Hematopoietic multipotent progenitor cell treated with erythropoietin and hydrocortisone succinate and interleukin-3 and kit ligand, for 6 days (in vitro differentiated cells): ENCODE results near the gene KIF19.
"Not testable (repeated sequence)": the region's sequence is repeated elsewhere in the genome, so short reads cannot be mapped to it uniquely, and the experiment has no call there.

ENCODE experiments used
- DNase-seq: peaks from one replicate; pipeline ENCODE4 v3.0.0-alpha.2; 2015

The KIF19 gene, protein sequence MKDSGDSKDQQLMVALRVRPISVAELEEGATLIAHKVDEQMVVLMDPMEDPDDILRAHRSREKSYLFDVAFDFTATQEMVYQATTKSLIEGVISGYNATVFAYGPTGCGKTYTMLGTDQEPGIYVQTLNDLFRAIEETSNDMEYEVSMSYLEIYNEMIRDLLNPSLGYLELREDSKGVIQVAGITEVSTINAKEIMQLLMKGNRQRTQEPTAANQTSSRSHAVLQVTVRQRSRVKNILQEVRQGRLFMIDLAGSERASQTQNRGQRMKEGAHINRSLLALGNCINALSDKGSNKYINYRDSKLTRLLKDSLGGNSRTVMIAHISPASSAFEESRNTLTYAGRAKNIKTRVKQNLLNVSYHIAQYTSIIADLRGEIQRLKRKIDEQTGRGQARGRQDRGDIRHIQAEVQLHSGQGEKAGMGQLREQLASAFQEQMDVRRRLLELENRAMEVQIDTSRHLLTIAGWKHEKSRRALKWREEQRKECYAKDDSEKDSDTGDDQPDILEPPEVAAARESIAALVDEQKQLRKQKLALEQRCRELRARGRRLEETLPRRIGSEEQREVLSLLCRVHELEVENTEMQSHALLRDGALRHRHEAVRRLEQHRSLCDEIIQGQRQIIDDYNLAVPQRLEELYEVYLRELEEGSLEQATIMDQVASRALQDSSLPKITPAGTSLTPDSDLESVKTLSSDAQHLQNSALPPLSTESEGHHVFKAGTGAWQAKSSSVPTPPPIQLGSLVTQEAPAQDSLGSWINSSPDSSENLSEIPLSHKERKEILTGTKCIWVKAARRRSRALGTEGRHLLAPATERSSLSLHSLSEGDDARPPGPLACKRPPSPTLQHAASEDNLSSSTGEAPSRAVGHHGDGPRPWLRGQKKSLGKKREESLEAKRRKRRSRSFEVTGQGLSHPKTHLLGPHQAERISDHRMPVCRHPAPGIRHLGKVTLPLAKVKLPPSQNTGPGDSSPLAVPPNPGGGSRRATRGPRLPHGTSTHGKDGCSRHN

DNA sequence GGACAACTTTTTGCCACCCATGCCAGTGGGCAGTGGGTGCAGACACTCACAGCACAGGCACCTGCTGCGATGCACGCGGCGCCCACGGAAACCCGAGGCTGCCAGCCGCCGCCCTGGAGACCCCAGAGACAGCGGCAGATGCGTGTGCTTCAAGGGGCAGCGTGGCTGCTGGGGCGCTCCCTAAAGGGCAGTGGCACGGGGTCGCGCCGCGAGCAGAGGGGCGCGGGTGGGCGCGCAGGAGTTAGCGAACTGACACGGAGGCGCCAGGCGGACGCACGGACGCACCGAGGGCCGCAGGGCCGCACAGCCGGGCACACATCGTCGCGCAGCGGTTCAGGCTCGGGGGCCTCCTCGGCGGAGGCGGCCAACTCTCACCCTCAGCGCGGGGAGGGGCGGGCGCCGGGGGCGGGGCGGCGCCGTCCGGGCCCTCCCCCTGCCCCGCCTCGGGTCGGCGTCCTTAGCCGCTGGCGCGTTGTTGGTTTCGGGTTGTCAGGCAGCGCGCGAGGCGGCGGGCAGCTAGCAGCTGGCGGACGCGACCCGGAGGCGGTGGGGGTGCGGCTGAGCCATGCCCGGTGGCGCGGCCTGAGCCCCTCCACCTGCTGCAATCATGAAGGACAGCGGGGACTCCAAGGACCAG is at the start of gene KIF19:
Gene KIF19 (plus strand): TSS at position 484 of the 637 bp plus-strand sequence. CDS start 124 bp downstream, at position 608.
- peak; percentile 76 for DNase-seq

DNA sequence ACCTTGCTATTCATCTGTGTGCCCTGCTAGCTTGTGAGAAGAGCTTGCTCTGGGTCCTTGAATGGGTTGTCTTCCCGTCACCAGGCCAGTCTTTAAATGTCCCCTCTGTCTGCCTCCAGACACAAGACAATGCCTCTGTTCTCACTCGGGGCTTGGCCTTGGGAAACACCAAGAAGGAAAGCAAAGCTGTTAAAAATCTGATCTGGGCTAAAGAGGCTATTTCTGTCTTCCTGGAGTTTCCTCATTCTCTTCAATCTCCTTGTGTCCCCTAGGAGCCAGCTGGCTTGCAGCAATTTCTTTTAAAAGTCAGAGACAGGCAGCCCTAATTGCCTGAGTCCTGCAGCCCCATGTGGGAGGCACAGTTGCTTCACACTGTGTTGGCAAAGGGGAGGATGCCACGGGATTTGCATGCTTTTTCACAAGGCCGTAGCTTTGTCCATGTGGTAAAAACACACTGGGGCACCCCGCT is 49.5 kb upstream of the KIF19 start:
- no peak for DNase-seq

DNA sequence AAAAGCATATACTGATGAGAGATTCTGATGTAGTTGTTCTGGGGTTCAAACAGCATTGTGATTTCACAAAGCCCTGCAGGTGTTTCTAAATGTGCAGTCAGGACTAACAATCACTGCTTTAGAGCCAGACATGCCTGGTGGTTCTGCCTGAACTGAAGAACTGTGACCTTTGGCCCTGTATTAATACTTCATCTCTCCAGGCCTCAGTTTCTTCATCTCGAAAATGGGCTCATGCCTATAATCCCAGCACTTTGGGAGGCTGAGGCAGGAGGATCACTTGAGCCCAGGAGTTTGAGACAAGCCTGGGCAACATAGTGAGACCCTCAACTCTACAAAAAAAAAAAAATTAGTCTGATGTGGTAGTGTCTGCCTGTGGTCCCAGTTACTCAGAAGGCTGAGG is 48.1 kb upstream of the KIF19 start:
- DNase-seq = no peak

DNA sequence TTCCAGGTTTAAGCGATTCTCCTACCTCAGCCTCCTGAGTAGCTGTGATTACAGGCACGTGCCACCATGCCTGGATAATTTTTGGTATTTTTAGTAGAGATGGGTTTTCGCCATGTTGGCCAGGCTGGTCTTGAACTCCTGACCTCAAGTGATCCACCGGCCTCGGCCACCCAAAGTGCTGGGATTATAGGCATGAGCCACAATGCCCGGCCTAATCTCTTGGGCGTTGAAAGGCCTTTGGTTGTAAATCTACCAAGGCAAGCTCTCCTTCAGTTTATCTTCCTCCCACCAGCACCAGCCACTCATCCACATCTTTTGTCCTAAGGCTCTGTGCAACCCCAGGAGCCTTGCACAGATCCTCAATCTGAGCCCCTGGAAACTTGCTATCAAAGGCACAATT is 46.4 kb upstream of the KIF19 start:
- DNase-seq = not testable (repeated sequence)

DNA sequence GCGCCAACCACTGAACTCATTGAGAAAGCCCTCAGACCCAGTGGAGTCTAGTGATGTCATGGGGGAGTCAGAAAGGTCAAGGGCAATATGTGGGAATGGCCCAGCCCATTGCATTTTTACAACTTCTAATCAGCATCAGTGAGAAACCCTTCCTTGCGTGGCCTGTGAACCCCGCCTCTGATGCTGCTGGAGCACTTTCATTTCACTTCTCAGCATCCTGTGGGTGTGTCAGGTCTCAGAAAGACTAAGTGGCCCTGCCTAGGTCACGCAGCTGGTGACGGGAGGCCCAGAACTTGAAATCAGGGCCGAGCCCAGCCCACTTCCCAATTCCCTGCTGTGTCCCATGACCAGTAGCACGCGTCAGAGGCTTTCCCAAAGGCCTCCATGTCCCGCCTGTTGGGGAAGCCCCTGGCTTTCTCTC is 45.9 kb upstream of the KIF19 start:
- no peak for DNase-seq

DNA sequence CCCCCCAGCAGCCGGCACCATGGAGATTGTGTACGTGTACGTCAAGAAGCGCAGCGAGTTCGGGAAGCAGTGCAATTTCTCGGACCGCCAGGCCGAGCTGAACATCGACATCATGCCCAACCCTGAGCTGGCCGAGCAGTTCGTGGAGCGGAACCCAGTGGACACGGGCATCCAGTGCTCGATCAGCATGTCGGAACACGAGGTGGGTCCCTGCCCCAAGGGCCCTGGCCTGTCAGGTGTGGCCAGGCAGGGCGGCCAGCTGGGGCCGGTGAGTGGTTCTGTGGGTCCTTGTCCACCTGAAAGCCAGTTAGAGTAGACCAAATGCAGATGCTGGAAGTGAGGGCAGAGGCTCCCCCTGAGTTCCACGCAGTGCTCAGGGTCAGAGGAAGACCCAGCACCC is 44.2 kb upstream of the KIF19 start:
- no peak for DNase-seq

DNA sequence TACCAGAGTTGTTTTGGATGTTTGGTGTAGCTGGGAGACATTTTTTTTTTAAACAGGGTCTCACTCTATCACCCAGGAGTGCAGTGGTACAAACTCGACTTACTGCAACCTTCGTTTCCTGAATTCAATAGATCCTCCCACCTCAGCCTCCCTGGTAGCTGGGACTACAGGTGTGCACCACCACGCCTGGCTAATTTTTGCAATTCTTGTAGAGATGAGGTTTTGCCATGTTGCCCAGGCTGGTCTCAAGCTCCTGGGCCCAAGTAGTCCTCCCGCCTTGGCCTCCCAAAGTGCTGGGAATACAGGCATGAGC is 43.8 kb upstream of the KIF19 start:
- DNase-seq = not testable (repeated sequence)

DNA sequence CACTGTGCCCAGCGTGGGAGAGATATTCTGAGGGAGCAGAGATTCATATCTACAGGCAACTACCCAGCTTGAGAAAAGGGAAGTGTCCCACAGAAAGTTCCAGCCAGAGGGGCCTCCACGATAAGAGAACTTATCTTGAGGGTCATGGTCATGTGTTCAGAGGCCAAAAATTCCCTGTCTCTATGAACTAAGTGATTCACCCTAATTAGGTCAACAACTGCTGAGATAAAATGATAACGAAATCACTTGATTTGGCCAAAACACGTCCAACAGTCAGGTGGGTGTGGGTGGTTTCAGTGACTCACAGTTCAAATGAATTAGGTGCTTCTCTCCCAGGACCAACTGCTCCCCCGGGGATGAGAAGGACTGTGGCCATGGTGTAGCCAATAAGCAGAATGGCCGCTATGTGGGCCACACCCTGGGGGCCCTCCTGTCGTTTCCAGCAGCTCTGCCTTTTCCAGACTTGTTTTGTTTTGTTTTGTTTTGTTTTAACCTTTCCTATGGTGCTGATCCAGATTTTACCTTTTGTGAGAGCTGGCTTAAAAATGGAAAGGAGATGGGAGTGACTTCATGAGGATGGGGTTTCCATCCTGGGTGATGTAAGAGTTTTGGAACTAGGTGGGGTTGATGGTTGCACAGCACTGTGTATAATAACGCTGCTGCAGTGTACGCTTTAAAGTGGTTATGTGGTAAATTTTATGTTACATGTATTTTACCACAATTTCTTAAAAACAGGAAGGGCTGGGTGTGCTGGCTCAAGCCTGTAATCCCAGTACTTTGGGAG is 43.2 kb upstream of the KIF19 start:
- DNase-seq = peak; percentile 73

DNA sequence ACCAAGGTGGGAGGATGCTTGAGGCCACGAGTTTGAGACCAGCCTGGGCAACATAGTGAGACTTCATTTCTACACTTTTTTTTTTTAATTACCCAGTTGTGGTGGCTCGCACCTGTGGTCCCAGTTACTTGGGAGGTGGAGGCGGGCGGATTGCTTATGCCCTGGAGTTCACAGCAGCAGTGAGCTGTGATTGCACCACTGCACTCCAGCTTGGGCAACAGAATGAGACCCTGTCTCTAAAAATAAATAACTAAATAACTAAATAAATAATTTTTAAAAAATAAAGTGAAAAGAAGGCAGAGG is 42.7 kb upstream of the KIF19 start:
- DNase-seq = no peak

DNA sequence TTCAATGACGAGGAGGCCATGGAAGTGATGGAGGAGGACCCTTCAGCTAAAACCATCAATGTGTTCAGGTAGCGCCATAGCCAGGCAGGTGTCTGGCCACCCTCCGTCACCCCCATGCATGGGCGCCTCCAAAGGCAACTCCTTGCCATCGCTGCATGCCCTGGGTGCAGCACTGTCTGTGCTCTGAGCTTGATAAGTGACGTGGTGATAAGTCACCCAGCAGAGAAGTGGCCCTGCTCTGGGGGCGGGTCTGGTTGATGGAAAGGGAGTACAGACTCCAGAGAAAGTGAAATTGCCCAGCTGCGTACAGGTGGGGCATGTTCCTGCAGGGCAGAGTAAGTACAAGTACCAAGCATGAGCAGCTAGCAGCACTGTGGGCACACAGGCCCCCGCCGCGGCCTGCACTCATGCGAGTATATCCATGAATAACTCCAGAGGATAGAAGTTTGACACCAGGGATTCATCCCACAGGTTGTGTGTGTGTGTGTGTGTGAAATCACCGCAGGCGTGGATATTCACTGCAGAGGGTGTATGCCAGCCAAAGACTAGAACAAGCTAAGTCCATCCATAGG is 38.9 kb upstream of the KIF19 start:
- peak; percentile 75 for DNase-seq

DNA sequence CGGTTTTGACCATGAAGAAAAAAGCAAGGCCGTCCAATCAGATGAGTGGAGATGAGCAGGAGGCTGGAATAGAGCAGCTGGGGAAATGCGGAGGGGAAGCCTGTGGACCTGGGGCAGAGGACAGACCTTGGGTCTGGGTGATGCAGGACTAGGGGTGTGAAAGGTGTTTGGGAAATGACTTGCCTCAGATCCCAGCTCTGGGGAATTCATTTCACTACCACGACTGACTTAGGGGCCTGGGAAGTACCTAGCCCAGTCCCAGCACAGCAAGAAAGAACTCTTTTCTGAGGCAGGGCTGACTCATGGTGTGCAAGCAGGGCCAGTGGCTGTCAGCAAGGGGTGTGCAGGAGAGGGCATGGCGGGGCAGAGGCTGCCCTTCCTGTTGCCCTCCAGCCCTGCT is 37.2 kb upstream of the KIF19 start:
- no peak for DNase-seq

DNA sequence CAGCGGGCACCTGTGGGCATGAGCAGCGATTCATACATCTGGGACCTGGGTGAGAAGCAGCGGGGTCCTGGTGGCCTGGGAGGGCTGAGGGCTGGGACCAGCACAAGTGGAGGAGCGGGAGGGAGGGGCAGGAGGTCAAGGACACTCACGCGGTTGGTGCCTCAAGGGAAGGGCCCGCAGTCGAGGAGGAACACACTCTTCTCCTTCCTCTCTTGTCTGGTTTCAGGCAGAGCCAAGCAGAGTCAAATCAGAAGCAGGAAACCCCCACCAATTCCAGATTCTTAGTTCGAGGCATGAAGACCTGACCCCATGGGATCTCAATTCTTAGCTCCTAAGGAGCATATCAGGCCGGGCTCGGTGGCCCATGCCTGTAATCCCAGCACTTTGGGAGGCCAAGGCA is 36.3 kb upstream of the KIF19 start:
- DNase-seq = no peak

DNA sequence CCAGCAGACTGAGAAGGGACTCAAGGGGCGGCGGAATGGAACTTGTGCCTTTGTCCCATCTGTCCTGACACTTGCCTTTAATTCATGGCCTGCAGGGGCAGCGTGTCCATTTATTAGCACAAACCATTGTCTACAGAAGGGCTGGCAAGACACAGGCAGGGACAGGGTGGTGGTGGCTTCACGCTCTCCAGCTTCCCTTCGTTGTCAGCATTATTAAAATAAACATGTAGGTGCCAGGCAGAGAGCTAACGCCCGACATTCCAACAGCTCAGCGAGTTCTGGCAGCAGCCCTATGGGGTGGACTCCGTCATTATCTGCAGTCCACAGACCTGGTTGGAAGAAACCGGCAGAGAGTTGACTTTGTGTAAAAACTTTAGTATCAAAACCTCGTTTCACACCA is 35.7 kb upstream of the KIF19 start:
- peak; percentile 74 for DNase-seq

DNA sequence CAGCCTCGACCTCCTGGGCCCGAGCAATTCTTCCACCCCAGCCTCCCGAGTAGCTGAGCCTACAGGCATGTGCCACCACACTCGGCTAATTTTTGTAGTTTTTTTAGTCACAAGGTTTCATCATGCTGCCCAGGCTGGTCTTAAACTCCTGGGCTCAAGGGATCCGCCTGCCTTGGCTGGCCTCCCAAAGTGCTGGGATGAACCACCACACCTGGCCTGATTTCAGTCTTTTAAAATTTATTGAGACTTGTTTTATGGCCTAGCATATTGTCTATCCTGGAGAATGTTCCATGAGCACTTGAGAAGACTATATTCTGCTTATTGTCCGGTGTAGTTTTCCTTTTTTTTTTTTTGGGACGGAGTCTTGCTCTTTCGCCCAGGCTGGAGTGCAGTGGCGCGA is 33.5 kb upstream of the KIF19 start:
- DNase-seq = no peak

DNA sequence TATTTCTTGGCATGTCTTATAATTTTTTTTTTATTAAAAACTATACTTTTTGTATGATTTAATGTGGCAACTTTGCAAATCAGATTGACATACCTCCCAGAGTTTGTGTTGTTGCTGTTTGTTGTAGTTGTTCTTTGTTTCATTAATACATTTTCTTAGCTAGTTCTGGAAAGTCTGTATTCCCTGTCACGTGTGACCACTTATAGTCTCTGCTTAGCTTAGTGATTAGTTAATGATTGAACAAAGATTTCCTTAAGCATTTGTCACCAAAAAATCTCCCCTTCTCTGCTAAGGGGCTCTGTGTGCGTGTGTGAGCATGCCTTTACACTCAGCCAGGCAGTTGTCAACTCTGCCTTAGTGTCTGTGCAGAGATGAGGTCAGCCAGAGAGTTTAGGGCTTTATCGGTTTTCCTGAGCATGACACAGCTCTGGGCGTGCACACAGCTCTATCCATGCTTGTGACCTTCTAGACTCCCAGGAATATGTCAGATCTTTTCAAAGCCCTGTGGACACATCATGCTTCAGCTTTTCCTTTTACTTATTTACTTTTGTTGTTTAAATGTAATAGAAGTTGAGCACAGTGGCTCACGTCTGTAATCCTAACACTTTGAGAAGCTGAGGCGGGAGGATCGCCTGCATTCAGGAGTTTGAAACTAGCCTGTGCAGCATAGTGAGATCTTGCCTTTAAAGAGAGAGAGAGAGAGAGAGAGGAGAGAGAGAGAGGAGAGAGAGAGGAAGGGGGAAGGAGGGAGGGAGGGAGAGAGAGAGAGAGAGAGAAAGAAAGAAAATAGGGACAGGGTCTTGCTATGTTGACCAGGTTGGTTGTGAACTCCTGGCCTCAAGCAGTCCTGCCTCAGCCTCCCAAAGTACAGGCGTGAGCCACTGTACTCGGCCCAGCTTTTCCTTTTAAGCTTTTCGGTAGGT is 30.1 kb upstream of the KIF19 start:
- DNase-seq = peak; percentile 81

DNA sequence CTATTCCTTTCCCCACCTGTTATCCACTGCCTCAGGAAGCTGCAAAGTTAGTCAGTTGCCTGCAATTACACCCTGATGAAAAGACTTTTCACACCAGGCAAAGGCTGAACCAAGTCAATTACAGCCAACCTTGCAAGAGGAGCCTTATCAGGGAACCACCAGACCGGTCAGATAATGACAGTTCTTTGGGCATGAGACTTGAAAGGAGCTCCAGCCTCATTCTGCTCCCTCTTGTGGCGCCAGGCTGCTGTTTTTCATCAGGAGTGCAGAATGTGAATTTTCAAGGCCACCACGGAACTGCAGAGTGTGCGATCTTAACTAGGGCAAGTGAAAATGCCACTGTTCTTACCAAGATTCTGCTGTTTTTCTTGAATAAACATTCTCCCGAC is 29.5 kb upstream of the KIF19 start:
- peak; percentile 99 for DNase-seq

DNA sequence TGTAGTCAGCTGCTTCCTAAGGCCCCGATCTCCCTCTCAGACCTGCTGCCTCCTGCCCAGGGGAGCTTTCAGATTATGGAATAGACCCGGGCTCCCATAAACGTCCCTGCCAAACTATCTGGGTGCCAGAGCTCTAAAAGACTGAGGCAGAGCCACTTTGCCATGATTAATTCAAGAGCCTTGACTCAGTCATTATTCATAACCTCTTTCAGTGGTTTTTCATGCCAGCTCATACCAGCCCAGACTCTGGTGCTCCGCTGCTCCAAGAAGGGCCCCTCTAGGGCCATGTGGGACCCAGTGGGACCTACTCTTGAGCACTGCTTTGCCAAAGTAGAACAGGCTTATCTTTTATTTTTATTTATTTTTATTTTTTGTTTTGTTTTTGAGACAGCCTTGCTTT is 28.1 kb upstream of the KIF19 start:
- DNase-seq = no peak

DNA sequence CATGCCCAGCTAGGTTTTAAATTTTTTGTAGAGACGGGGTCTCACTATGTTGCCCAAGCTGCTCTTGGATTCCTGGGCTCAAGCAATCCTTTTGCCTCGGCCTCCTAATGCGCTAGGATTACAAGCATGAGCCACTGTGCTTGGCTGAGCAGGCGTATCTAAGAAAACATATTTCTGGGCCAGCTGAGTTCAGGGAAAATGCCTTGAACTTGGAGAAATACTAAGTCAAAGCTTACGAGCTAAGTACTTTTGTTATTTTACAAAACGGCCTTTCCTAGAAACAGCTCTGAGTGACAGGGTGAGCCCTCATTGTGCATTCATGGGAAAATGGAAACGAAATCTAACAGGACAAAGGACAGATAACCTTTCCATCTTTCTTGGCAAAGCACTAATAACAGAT is 27.2 kb upstream of the KIF19 start:
- DNase-seq = no peak

DNA sequence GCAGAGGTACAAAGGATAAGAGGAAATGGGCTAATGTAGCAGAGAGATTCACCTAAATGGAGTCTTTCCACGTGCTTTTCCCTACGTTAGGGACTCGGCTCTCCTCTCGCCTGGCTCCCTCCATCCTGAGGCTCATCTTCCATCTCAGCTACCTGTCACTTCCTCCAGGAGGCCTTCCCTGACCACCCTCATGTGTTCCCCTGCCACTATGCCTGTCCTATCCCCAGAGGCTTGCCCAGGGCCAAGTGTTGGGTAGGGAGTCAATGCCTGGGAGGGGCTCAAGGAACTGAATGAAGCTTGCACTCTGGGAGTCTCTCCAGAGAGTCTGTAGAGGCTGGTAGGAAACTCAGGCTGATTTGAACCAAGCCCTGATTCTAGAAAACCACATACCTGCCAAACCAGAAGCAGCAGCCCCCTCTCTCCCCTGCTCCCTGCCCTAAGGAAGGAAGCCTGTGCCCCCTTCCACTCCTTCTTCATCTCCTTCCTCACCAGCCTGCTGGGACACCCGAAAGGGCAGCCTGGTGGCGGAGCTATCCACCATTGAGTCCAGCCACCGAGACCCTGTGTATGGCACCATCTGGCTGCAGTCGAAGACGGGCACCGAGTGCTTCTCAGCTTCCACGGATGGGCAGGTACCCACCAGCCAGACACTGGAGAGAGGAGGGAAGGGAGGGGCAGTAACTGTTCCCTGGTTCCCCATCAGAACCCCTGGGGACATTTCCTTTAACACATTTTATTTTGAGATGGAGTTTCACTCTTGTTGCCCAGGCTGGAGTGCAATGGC is 26.6 kb upstream of the KIF19 start:
- no peak for DNase-seq

DNA sequence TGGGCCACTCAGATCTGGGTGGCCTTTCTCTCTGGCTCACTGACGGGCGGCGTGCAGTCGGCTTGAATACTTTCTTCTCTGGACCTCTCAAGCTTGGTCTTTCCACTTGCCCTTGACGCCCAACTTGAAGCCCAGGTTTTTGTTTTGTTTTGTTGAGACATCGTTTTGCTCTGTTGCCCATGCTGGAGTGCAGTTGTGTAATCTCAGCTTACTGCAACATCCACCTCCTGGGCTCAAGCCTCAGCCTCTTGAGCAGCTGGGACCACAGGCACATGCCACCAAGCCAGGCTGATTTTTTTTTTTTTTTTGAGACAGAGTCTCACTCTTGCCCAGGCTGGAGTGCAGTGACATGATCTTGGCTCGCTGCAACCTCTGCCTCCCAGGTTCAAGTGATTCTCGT is 22.7 kb upstream of the KIF19 start:
- no peak for DNase-seq
